ENCODE results near the gene IZUMO4.

IZUMO4 gene

DNA sequence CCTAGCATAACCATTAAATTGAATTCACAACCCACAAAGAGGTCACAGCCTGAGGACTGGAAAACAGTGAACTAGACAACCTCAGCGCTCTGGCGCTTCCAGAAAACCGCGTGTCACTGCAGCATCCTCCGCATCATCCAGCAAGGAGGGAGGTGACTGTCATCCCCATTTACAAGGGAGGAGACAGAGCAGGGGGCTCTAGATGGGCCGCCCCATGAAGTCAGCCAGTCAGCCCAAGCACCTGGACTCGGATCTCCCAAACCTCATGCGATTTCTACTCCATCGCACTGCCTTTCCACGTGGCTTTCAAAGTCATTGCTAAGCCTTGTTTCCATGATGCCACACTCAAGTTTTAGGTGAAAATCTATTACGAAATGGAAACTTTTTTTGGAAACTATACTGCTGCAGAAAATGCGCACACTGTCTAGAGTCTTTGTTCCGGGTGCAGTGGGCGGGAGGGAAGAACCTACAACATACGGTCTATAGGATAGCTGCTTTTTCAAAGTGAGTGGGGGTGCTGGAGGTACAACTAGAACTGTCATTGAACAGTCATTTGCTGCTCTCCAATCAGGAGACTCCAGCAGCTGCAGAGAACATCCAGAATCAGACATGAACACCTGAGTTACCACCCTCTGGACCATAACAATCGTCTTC, 51.9 kb downstream of the IZUMO4 start:
- DNase-seq (ENCODE audit: low spot score) = no peak

Data from NAMALWA (cell line).